ENCODE measurements around the gene INTS11.
A peak's percentile ranks its signal among the peaks of the same experiment; 100 is the strongest.

INTS11 gene

GRCh38 chr1:1309251-1310108, 15.0 kb downstream of the INTS11 start (continued):
- 0 out of 2 replicates have a peak, but pooled peaks have one; percentile 31 for TF ChIP-seq ZNF692 (tag by site-specific recombination; IDR thresholded peaks at IDR 0.05)
- TF ChIP-seq ZNF629 (tag by site-specific recombination; IDR thresholded peaks at IDR 0.05), result peak; percentile 11; the same call in 1 of the 2 replicates
- TF ChIP-seq ZNF529 (tag by site-specific recombination; IDR thresholded peaks at IDR 0.05; ENCODE audit: insufficient replicate concordance), result no peak
- peak; percentile 75; the same call in 1 of the 2 replicates for TF ChIP-seq ZNF837 (tag by site-specific recombination; IDR thresholded peaks at IDR 0.05)
- TF ChIP-seq ZNF670 (tag by site-specific recombination; IDR thresholded peaks at IDR 0.05; ENCODE audit: low read depth), result no peak
- no peak for TF ChIP-seq GLI4 (tag by site-specific recombination; IDR thresholded peaks at IDR 0.05)
- peak; percentile 28 for TF ChIP-seq HIC1 (tag by site-specific recombination; IDR thresholded peaks at IDR 0.05)
- TF ChIP-seq ZNF600 (tag by site-specific recombination; IDR thresholded peaks at IDR 0.05), result peak; percentile 69
- TF ChIP-seq SP3 (tag by site-specific recombination; IDR thresholded peaks at IDR 0.05), result peak; percentile 53; the same call in 1 of the 2 replicates
- peak; percentile 25; the same call in 1 of the 2 replicates for TF ChIP-seq SP2 (tag by site-specific recombination; IDR thresholded peaks at IDR 0.05)
- TF ChIP-seq GLIS2 (tag by site-specific recombination; IDR thresholded peaks at IDR 0.05), result peak; percentile 92
- peak; percentile 68 for TF ChIP-seq KLF16 (tag by site-specific recombination; IDR thresholded peaks at IDR 0.05)
- peak; percentile 71 for TF ChIP-seq ZIC2 (tag by site-specific recombination; IDR thresholded peaks at IDR 0.05)
- TF ChIP-seq WT1 (tag by site-specific recombination; IDR thresholded peaks at IDR 0.05), result peak; percentile 36; the same call in 1 of the 2 replicates
- peak; percentile 88 for TF ChIP-seq KLF9 (tag by site-specific recombination; IDR thresholded peaks at IDR 0.05; ENCODE audit: low read depth)
- TF ChIP-seq ZBTB10 (tag by site-specific recombination; IDR thresholded peaks at IDR 0.05), result peak; percentile 11
- 0 out of 2 replicates have a peak, but pooled peaks have one; percentile 55 for TF ChIP-seq ZFP37 (tag by site-specific recombination; IDR thresholded peaks at IDR 0.05)
- 0 out of 2 replicates have a peak, but pooled peaks have one; percentile 23 for TF ChIP-seq YY2 (tag by site-specific recombination; IDR thresholded peaks at IDR 0.05)
- TF ChIP-seq ZBTB48 (tag by site-specific recombination; IDR thresholded peaks at IDR 0.05), result peak; percentile 76
- peak; percentile 57 for TF ChIP-seq ZXDB (tag by site-specific recombination; IDR thresholded peaks at IDR 0.05)
- 0 out of 2 replicates have a peak, but pooled peaks have one; percentile 61 for TF ChIP-seq KLF7 (tag by site-specific recombination; IDR thresholded peaks at IDR 0.05; ENCODE audit: borderline replicate concordance)

All from HEK293 (cell line).